Stimulated activated naive CD8-positive, alpha-beta T cell treated with anti-CD3 and anti-CD28 coated beads, Interleukin-15, Interleukin-2, amounts not matched to agents 100 ng/mL and 50 ng/mL, for 24 hours (primary cell): ENCODE results near the gene ZMYND11.

Experiments
- H3K27ac Mint-ChIP-seq: one replicate; pipeline ENCODE4 v1.8.0; 2021; ENCODE audit warnings: mild to moderate bottlenecking, mixed read lengths
- H3K27me3 Mint-ChIP-seq: one replicate; pipeline ENCODE4 v1.8.0; 2021; ENCODE audit warnings: mixed read lengths
- H3K36me3 Mint-ChIP-seq: one replicate; pipeline ENCODE4 v1.8.0; 2021; ENCODE audit warnings: low read depth, mixed read lengths
- H3K4me1 Mint-ChIP-seq: one replicate; pipeline ENCODE4 v1.8.0; 2021; ENCODE audit warnings: low read depth, mixed read lengths
- H3K4me3 Mint-ChIP-seq: one replicate; pipeline ENCODE4 v1.8.0; 2021; ENCODE audit warnings: mild to moderate bottlenecking, mixed read lengths
- H3K9me3 Mint-ChIP-seq: one replicate; pipeline ENCODE4 v1.8.0; 2021; ENCODE audit warnings: mixed read lengths

ZMYND11 gene

DNA sequence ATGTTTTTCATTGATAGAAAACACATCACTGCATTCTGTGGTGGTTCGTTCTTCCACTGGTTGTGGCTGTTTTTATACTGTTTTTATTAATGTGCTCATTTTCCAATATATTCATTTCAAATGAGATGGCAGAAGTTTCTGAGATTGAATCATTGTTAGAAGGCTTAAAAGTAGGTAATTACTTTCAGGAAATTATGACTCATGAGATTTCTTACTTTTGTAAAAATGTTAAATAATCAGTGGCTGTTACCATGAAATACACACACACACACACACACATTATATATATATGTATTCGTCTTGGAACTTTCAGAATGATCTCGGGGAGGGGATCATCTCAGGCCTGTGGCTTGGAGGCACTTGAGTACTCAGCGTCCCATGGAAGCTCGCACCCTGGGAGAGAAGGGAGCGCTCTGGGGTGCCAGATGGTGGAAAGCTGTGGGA is 66.1 kb downstream of the ZMYND11 start:
- peaks cover 13% of the 10 kb centered on the region for H3K36me3 Mint-ChIP-seq
- no peak overlapping the region for H3K27ac Mint-ChIP-seq
- peaks cover 19% of the 10 kb centered on the region for H3K4me1 Mint-ChIP-seq
- no peaks in the 10 kb centered on the region for H3K27me3 Mint-ChIP-seq
- H3K9me3 Mint-ChIP-seq = peaks cover 1% of the 10 kb centered on the region
- no peak overlapping the region for H3K4me3 Mint-ChIP-seq

DNA sequence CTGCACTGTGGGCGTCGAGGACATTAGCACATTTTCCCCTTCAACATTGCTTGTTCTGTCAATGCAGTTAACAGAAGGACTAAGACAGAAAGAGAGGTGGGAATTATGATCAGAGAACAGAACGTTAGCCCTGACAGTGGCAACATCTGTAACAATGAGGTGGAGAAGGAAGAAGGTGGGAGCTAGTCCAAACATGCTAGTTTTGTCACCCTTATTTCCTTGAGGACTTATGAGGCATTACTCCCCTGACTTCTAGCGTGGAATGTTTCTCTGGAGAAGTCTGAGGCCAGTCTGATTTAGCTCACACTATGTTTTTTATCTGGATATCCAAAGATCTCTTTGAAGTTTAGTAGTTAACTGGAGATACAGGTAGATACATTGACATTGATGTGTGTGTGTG is 73.4 kb downstream of the ZMYND11 start:
- no peaks in the 10 kb centered on the region for H3K4me1 Mint-ChIP-seq
- H3K27ac Mint-ChIP-seq = no peak overlapping the region
- H3K36me3 Mint-ChIP-seq = peaks cover 28% of the 10 kb centered on the region
- H3K9me3 Mint-ChIP-seq = peaks cover 4% of the 10 kb centered on the region
- H3K27me3 Mint-ChIP-seq = no peaks in the 10 kb centered on the region
- H3K4me3 Mint-ChIP-seq = no peak overlapping the region

GRCh38 chr10:209357-209756 is 74.1 kb downstream of the ZMYND11 start:
- Mint-ChIP-seq H3K27ac (no peak overlapping the region), H3K36me3 (peaks cover 28% of the 10 kb centered on the region), H3K27me3 (no peaks in the 10 kb centered on the region), H3K4me1 (no peaks in the 10 kb centered on the region), H3K9me3 (peaks cover 4% of the 10 kb centered on the region), H3K4me3 (no peak overlapping the region)

- no peaks in the 10 kb centered on the region for H3K4me1 Mint-ChIP-seq
- H3K27ac Mint-ChIP-seq = no peak overlapping the region
- no peak overlapping the region for H3K4me3 Mint-ChIP-seq
- H3K9me3 Mint-ChIP-seq = peaks cover 4% of the 10 kb centered on the region
- peaks cover 26% of the 10 kb centered on the region for H3K36me3 Mint-ChIP-seq
- H3K27me3 Mint-ChIP-seq = no peaks in the 10 kb centered on the region
Measured at GRCh38 chr10:210297-210696, 75.0 kb downstream of the ZMYND11 start.

GRCh38 chr10:215444-215843 is 80.2 kb downstream of the ZMYND11 start:
- no peaks in the 10 kb centered on the region for H3K9me3 Mint-ChIP-seq
- H3K27ac Mint-ChIP-seq = no peak overlapping the region
- peaks cover 4% of the 10 kb centered on the region for H3K36me3 Mint-ChIP-seq
- no peak overlapping the region for H3K4me3 Mint-ChIP-seq
- H3K4me1 Mint-ChIP-seq = peaks cover 14% of the 10 kb centered on the region
- no peaks in the 10 kb centered on the region for H3K27me3 Mint-ChIP-seq

DNA sequence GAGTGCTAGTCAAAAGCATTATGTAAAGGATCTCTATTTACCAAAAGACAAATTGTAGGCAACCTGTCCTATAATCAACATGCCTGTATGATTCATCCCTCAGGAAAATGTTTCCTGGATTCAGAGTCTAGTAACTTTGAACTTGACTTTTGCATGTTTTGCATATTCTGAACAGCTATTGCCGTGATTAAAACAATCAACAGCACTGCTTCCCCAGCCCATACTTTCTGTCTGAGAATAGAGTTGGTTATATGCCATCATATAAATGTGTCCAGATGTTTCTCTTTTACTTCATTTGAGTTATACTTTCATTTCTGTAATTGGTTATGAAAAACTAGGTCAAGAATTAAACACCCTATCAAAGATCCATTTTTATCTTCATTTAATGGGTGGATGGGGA is 83.5 kb downstream of the ZMYND11 start:
- Mint-ChIP-seq H3K9me3 (no peaks in the 10 kb centered on the region), H3K4me3 (no peak overlapping the region), H3K4me1 (peaks cover 20% of the 10 kb centered on the region), H3K27ac (no peak overlapping the region), H3K27me3 (no peaks in the 10 kb centered on the region), H3K36me3 (peaks cover 14% of the 10 kb centered on the region)

GRCh38 chr10:219731-220472 is 84.6 kb downstream of the ZMYND11 start:
- Mint-ChIP-seq H3K9me3 (no peaks in the 10 kb centered on the region), H3K27me3 (no peaks in the 10 kb centered on the region), H3K4me3 (no peak overlapping the region), H3K27ac (no peak overlapping the region), H3K36me3 (peaks cover 14% of the 10 kb centered on the region), H3K4me1 (peaks cover 20% of the 10 kb centered on the region)

- no peaks in the 10 kb centered on the region for H3K9me3 Mint-ChIP-seq
- H3K36me3 Mint-ChIP-seq = peaks cover 14% of the 10 kb centered on the region
- no peak overlapping the region for H3K27ac Mint-ChIP-seq
- peaks cover 19% of the 10 kb centered on the region for H3K4me1 Mint-ChIP-seq
- H3K27me3 Mint-ChIP-seq = no peaks in the 10 kb centered on the region
- H3K4me3 Mint-ChIP-seq = no peak overlapping the region
Measured at GRCh38 chr10:224571-224970, 89.3 kb downstream of the ZMYND11 start.

GRCh38 chr10:226018-226417 is 90.8 kb downstream of the ZMYND11 start:
- H3K4me1 Mint-ChIP-seq = peaks cover 9% of the 10 kb centered on the region

GRCh38 chr10:227014-227413 is 91.8 kb downstream of the ZMYND11 start:
- Mint-ChIP-seq H3K27me3 (no peaks in the 10 kb centered on the region), H3K9me3 (no peaks in the 10 kb centered on the region), H3K4me3 (no peak overlapping the region), H3K27ac (no peak overlapping the region), H3K4me1 (peaks cover 6% of the 10 kb centered on the region), H3K36me3 (peaks cover 9% of the 10 kb centered on the region)

More at GRCh38 chr10:226018-226417, 90.8 kb downstream of the ZMYND11 start:
- H3K9me3 Mint-ChIP-seq = no peaks in the 10 kb centered on the region
- H3K36me3 Mint-ChIP-seq = peaks cover 17% of the 10 kb centered on the region
- no peak overlapping the region for H3K4me3 Mint-ChIP-seq
- H3K27ac Mint-ChIP-seq = no peak overlapping the region
- no peaks in the 10 kb centered on the region for H3K27me3 Mint-ChIP-seq

- Mint-ChIP-seq H3K36me3 (peaks cover 6% of the 10 kb centered on the region), H3K27me3 (no peaks in the 10 kb centered on the region), H3K4me1 (peaks cover 6% of the 10 kb centered on the region), H3K27ac (no peak overlapping the region), H3K9me3 (no peaks in the 10 kb centered on the region), H3K4me3 (no peak overlapping the region)
Measured at GRCh38 chr10:228366-228765, 93.1 kb downstream of the ZMYND11 start.

GRCh38 chr10:230758-231157 is 95.5 kb downstream of the ZMYND11 start:
- H3K4me1 Mint-ChIP-seq = peaks cover 6% of the 10 kb centered on the region

DNA sequence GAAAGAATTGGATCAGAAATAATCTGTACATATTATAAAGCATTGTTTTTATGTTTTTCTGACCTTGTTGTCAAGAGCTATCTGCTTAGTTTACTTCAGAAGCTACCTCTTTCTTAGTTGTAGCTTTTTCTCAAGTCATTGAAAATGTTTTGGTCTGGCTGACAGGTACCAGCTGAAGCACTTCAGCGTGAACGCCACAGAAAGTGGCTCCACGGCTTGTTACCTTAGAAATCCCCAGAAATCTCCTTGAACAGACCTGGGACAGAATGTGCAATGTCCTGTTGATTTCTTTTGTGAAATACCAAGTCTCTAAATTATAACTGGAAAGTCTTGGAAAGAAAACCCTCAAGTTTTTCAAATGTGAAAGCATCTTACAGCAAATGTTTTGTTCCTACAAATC is 96.8 kb downstream of the ZMYND11 start:
- peaks cover 19% of the 10 kb centered on the region for H3K36me3 Mint-ChIP-seq
- H3K27me3 Mint-ChIP-seq = no peaks in the 10 kb centered on the region
- H3K9me3 Mint-ChIP-seq = no peaks in the 10 kb centered on the region
- no peak overlapping the region for H3K4me3 Mint-ChIP-seq
- peaks cover 6% of the 10 kb centered on the region for H3K4me1 Mint-ChIP-seq
- no peak overlapping the region for H3K27ac Mint-ChIP-seq

More at GRCh38 chr10:230758-231157, 95.5 kb downstream of the ZMYND11 start:
- Mint-ChIP-seq H3K27ac (no peak overlapping the region), H3K4me3 (no peak overlapping the region), H3K9me3 (no peaks in the 10 kb centered on the region), H3K27me3 (no peaks in the 10 kb centered on the region), H3K36me3 (peaks cover 11% of the 10 kb centered on the region)

GRCh38 chr10:232878-233277 is 97.6 kb downstream of the ZMYND11 start:
- Mint-ChIP-seq H3K4me1 (peaks cover 6% of the 10 kb centered on the region), H3K4me3 (no peak overlapping the region), H3K27me3 (no peaks in the 10 kb centered on the region), H3K27ac (no peak overlapping the region), H3K9me3 (no peaks in the 10 kb centered on the region), H3K36me3 (peaks cover 19% of the 10 kb centered on the region)

GRCh38 chr10:234708-235406 is 99.6 kb downstream of the ZMYND11 start:
- peaks cover 23% of the 10 kb centered on the region for H3K36me3 Mint-ChIP-seq
- H3K27me3 Mint-ChIP-seq = no peaks in the 10 kb centered on the region
- no peak overlapping the region for H3K27ac Mint-ChIP-seq
- no peaks in the 10 kb centered on the region for H3K4me1 Mint-ChIP-seq
- no peak overlapping the region for H3K4me3 Mint-ChIP-seq
- H3K9me3 Mint-ChIP-seq = no peaks in the 10 kb centered on the region
